GM23338 (cell line): ENCODE data around the gene SLC5A12. TPM values are rescaled to one million over a fixed set of nuclear protein-coding genes. Genes with fewer than 3 reads are reported as not detected.

Experiments used
- ATAC-seq: fragments of 200-7000 bp; cut with Tn5 transposase; 3 replicates; pipeline ENCODE4 v1.9.1; 2020
- DNase-seq: peaks from one replicate; pipeline ENCODE4 v3.0.0-alpha.2; 2015; ENCODE audit warnings: low spot score
- H2AFZ ChIP-seq: fragments of 200-600 bp; sonication (generic); 2 replicates; pipeline ENCODE4 v1.8.0; 2016; ENCODE audit warnings: antibody characterized with exemption, mild to moderate bottlenecking, moderate library complexity
- H3F3A ChIP-seq: fragments of 200-600 bp; sonication (generic); replicated peaks from 2 replicates; pipeline ENCODE4 v1.8.0; 2017; ENCODE audit warnings: antibody characterized with exemption, mixed run types, low read depth
- H3K27ac ChIP-seq: fragments of 200-600 bp; sonication (generic); 2 replicates; pipeline ENCODE4 v1.6.1; 2016; ENCODE audit warnings: low read depth
- H3K27me3 ChIP-seq: fragments of 200-600 bp; sonication (generic); 2 replicates; pipeline ENCODE4 v1.8.0; 2016; ENCODE audit warnings: mild to moderate bottlenecking, mixed run types, moderate library complexity; ENCODE audit not compliant: insufficient read depth
- H3K36me3 ChIP-seq: fragments of 200-600 bp; sonication (generic); 2 replicates; pipeline ENCODE4 v1.8.0; 2016; ENCODE audit warnings: mild to moderate bottlenecking; ENCODE audit not compliant: insufficient read depth
- H3K4me1 ChIP-seq: fragments of 200-600 bp; sonication (generic); 2 replicates; pipeline ENCODE4 v1.8.0; 2016; ENCODE audit warnings: mild to moderate bottlenecking, moderate library complexity; ENCODE audit not compliant: insufficient read depth
- H3K4me2 ChIP-seq: fragments of 200-600 bp; sonication (generic); 2 replicates; pipeline ENCODE4 v1.7.1; 2017; ENCODE audit warnings: mixed run types
- H3K4me3 ChIP-seq: fragments of 200-600 bp; sonication (generic); 2 replicates; pipeline ENCODE4 v1.6.1; 2016; ENCODE audit warnings: mixed run types
- H3K79me2 ChIP-seq: fragments of 200-600 bp; sonication (generic); replicated peaks from 2 replicates; pipeline ENCODE4 v1.8.0; 2017; ENCODE audit warnings: mild to moderate bottlenecking; ENCODE audit not compliant: insufficient read depth
- H3K9me2 ChIP-seq: fragments of 200-600 bp; sonication (generic); 2 replicates; pipeline ENCODE4 v1.8.0; 2017; ENCODE audit not compliant: insufficient read depth
- H4K20me1 ChIP-seq: fragments of 200-600 bp; sonication (generic); replicated peaks from 2 replicates; pipeline ENCODE4 v1.8.0; 2017; ENCODE audit warnings: mild to moderate bottlenecking; ENCODE audit not compliant: insufficient read depth
- H3K27ac Mint-ChIP-seq: 2 replicates; pipeline ENCODE4 v1.8.0; 2020; ENCODE audit warnings: inconsistent platforms, mild to moderate bottlenecking, moderate library complexity, mixed read lengths
- H3K27me3 Mint-ChIP-seq: 3 replicates; pipeline ENCODE4 v1.8.0; 2022; ENCODE audit warnings: low read depth, mild to moderate bottlenecking, moderate library complexity, mixed read lengths, inconsistent platforms; ENCODE audit not compliant: insufficient read depth, poor library complexity
- H3K36me3 Mint-ChIP-seq: 3 replicates; pipeline ENCODE4 v1.8.0; 2021; ENCODE audit warnings: low read depth, mild to moderate bottlenecking, inconsistent platforms, moderate library complexity, mixed read lengths
- H3K4me1 Mint-ChIP-seq: 3 replicates; pipeline ENCODE4 v1.8.0; 2020; ENCODE audit warnings: mild to moderate bottlenecking, inconsistent platforms, mixed read lengths
- H3K4me3 Mint-ChIP-seq: 3 replicates; pipeline ENCODE4 v1.8.0; 2021; ENCODE audit warnings: moderate library complexity, mild to moderate bottlenecking, inconsistent platforms, mixed read lengths
- H3K9me3 Mint-ChIP-seq: 3 replicates; pipeline ENCODE4 v1.8.0; 2020; ENCODE audit warnings: moderate library complexity, mild to moderate bottlenecking, inconsistent platforms, mixed read lengths
- CREB1 ChIP-seq: fragments of 250-450 bp; sonication (Bioruptor Pico); IDR thresholded peaks from 2 replicates; pipeline ENCODE4 v1.5.0; 2020; ENCODE audit warnings: low read depth, mild to moderate bottlenecking, moderate library complexity
- EZH2 ChIP-seq: fragments of 200-600 bp; sonication (generic); IDR thresholded peaks from one replicate; pipeline ENCODE4 v1.8.0; 2017; ENCODE audit warnings: antibody characterized with exemption, mild to moderate bottlenecking, low read depth; ENCODE audit not compliant: unreplicated experiment
- EZH2phosphoT487 ChIP-seq: fragments of 200-600 bp; sonication (generic); IDR thresholded peaks from one replicate; pipeline ENCODE4 v1.8.1; 2018; ENCODE audit warnings: antibody characterized with exemption; ENCODE audit not compliant: unreplicated experiment
- JUNB ChIP-seq: IDR thresholded peaks from one replicate; pipeline ENCODE4 v1.6.1; 2016; ENCODE audit warnings: antibody characterized with exemption; ENCODE audit not compliant: unreplicated experiment
- NANOG ChIP-seq: IDR thresholded peaks from 2 replicates; pipeline ENCODE4 v1.6.1; 2016; ENCODE audit warnings: antibody characterized with exemption, borderline replicate concordance
- POLR2AphosphoS5 ChIP-seq: IDR thresholded peaks from 2 replicates; pipeline ENCODE4 v1.6.1; 2016; ENCODE audit warnings: antibody characterized with exemption, low read depth
- STAT1 ChIP-seq: IDR thresholded peaks from one replicate; pipeline ENCODE4 v1.6.1; 2016; ENCODE audit warnings: antibody characterized with exemption; ENCODE audit not compliant: unreplicated experiment
- ZNF114 ChIP-seq: fragments of 250-450 bp; sonication (Bioruptor Pico); IDR thresholded peaks from 2 replicates; pipeline ENCODE4 v1.5.0; 2020; ENCODE audit warnings: mild to moderate bottlenecking, moderate library complexity
- ZNF331 ChIP-seq: fragments of 250-450 bp; sonication (Bioruptor Pico); IDR thresholded peaks from 2 replicates; pipeline ENCODE4 v1.5.0; 2020; ENCODE audit warnings: low read depth, mild to moderate bottlenecking, moderate library complexity
- polyA plus RNA-seq: library from polyadenylated mRNA; unstranded; fragments of >200 nt; fragmentation: Nextera tagmentation; extraction: Ambion mirVana; gene quantifications from 2 replicates; pipeline ENCODE4 v1.2.1, GENCODE V29; 2016
- total RNA-seq: library from RNA; depleted of rRNA; stranded (reverse); fragments of >200 nt; shearing (Covaris generic); gene quantifications from 2 replicates; pipeline ENCODE4 v1.2.3, GENCODE V29; 2014
- TF ChIP-seq, protein P1 (sequence below): fragments of 250-450 bp; sonication (Bioruptor Pico); IDR thresholded peaks from 2 replicates; pipeline ENCODE4 v1.5.0; 2020; ENCODE audit warnings: mild to moderate bottlenecking, moderate library complexity
- TF ChIP-seq, protein P2 (sequence below): IDR thresholded peaks from 2 replicates; pipeline ENCODE4 v1.6.1; 2016; ENCODE audit warnings: antibody characterized with exemption
- TF ChIP-seq, protein P3 (sequence below): IDR thresholded peaks from one replicate; pipeline ENCODE4 v1.6.1; 2018; ENCODE audit warnings: antibody characterized with exemption; ENCODE audit not compliant: unreplicated experiment
- TF ChIP-seq, protein P4 (sequence below), 2 experiments: fragments of 200-600 bp in 1 of 2; sonication (generic) in 1 of 2; conservative IDR thresholded peaks; 2 replicates each; pipeline versions ENCODE4 v1.5.1 to v1.6.1; 2016 to 2017; ENCODE audit warnings: antibody characterized with exemption in 2 of 2, low read depth in 2 of 2, mild to moderate bottlenecking in 2 of 2, moderate library complexity in 1 of 2

SLC5A12 gene
- total and polyA plus RNA-seq, 2 experiments from 2014 or later, result 0.60 to 1.4 TPM

DNA sequence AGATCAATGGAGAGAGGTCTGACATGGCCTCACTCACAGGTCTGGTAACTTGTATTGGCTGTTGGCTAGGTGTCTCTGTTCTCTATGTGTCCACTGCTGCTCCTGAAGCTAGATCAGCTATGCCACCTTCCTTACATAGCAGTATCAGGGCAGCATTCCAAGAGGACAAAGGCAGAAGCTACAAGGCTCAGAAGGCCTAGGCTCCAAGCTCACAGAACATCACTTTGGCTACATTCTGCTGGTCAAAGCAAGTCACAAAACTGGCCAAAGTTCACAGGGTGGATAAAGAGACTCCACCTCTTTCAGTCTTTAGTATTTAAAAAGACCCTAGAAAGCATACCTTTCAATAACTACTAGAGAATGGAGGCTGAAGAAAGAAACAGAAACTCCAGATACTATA, 4.1 kb downstream of the SLC5A12 start:
- Histone ChIP-seq H3K9me2 (no peaks in the 10 kb centered on the region), H3K27ac (no peak overlapping the region), H3K4me3 (no peak overlapping the region), H3K4me1 (no peaks in the 10 kb centered on the region), H3K27me3 (no peaks in the 10 kb centered on the region), H2AFZ (no peak overlapping the region), H3K79me2 (no peaks in the 10 kb centered on the region), H3F3A (no peaks in the 10 kb centered on the region), H3K36me3 (no peaks in the 10 kb centered on the region), H3K4me2 (no peak overlapping the region), H4K20me1 (no peaks in the 10 kb centered on the region)
- DNase-seq (no peak), ATAC-seq (no peak)
- no peaks in the 10 kb centered on the region for H3K27me3 Mint-ChIP-seq
- no peak overlapping the region for H3K27ac Mint-ChIP-seq
- no peaks in the 10 kb centered on the region for H3K36me3 Mint-ChIP-seq
- H3K9me3 Mint-ChIP-seq, result no peaks in the 10 kb centered on the region
- TF ChIP-seq POLR2AphosphoS5, result no peak
- TF ChIP-seq EZH2phosphoT487, result no peak
- no peak for TF ChIP-seq JUNB
- no peak for TF ChIP-seq EZH2
- TF ChIP-seq ZNF331 (CRISPR knock-in tag), result no peak
- TF ChIP-seq, protein P1, sequence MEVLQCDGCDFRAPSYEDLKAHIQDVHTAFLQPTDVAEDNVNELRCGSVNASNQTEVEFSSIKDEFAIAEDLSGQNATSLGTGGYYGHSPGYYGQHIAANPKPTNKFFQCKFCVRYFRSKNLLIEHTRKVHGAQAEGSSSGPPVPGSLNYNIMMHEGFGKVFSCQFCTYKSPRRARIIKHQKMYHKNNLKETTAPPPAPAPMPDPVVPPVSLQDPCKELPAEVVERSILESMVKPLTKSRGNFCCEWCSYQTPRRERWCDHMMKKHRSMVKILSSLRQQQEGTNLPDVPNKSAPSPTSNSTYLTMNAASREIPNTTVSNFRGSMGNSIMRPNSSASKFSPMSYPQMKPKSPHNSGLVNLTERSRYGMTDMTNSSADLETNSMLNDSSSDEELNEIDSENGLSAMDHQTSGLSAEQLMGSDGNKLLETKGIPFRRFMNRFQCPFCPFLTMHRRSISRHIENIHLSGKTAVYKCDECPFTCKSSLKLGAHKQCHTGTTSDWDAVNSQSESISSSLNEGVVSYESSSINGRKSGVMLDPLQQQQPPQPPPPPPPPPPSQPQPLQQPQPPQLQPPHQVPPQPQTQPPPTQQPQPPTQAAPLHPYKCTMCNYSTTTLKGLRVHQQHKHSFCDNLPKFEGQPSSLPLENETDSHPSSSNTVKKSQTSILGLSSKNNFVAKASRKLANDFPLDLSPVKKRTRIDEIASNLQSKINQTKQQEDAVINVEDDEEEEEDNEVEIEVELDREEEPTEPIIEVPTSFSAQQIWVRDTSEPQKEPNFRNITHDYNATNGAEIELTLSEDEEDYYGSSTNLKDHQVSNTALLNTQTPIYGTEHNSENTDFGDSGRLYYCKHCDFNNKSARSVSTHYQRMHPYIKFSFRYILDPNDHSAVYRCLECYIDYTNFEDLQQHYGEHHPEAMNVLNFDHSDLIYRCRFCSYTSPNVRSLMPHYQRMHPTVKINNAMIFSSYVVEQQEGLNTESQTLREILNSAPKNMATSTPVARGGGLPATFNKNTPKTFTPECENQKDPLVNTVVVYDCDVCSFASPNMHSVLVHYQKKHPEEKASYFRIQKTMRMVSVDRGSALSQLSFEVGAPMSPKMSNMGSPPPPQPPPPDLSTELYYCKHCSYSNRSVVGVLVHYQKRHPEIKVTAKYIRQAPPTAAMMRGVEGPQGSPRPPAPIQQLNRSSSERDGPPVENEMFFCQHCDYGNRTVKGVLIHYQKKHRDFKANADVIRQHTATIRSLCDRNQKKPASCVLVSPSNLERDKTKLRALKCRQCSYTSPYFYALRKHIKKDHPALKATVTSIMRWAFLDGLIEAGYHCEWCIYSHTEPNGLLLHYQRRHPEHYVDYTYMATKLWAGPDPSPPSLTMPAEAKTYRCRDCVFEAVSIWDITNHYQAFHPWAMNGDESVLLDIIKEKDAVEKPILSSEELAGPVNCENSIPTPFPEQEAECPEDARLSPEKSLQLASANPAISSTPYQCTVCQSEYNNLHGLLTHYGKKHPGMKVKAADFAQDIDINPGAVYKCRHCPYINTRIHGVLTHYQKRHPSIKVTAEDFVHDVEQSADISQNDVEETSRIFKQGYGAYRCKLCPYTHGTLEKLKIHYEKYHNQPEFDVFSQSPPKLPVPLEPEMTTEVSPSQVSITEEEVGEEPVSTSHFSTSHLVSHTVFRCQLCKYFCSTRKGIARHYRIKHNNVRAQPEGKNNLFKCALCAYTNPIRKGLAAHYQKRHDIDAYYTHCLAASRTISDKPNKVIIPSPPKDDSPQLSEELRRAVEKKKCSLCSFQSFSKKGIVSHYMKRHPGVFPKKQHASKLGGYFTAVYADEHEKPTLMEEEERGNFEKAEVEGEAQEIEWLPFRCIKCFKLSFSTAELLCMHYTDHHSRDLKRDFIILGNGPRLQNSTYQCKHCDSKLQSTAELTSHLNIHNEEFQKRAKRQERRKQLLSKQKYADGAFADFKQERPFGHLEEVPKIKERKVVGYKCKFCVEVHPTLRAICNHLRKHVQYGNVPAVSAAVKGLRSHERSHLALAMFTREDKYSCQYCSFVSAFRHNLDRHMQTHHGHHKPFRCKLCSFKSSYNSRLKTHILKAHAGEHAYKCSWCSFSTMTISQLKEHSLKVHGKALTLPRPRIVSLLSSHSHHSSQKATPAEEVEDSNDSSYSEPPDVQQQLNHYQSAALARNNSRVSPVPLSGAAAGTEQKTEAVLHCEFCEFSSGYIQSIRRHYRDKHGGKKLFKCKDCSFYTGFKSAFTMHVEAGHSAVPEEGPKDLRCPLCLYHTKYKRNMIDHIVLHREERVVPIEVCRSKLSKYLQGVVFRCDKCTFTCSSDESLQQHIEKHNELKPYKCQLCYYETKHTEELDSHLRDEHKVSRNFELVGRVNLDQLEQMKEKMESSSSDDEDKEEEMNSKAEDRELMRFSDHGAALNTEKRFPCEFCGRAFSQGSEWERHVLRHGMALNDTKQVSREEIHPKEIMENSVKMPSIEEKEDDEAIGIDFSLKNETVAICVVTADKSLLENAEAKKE, result no peak
- TF ChIP-seq, protein P2, sequence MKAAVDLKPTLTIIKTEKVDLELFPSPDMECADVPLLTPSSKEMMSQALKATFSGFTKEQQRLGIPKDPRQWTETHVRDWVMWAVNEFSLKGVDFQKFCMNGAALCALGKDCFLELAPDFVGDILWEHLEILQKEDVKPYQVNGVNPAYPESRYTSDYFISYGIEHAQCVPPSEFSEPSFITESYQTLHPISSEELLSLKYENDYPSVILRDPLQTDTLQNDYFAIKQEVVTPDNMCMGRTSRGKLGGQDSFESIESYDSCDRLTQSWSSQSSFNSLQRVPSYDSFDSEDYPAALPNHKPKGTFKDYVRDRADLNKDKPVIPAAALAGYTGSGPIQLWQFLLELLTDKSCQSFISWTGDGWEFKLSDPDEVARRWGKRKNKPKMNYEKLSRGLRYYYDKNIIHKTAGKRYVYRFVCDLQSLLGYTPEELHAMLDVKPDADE, result no peak
- no peak for TF ChIP-seq STAT1
- TF ChIP-seq ZNF114 (CRISPR knock-in tag), result no peak
- TF ChIP-seq, protein P3, sequence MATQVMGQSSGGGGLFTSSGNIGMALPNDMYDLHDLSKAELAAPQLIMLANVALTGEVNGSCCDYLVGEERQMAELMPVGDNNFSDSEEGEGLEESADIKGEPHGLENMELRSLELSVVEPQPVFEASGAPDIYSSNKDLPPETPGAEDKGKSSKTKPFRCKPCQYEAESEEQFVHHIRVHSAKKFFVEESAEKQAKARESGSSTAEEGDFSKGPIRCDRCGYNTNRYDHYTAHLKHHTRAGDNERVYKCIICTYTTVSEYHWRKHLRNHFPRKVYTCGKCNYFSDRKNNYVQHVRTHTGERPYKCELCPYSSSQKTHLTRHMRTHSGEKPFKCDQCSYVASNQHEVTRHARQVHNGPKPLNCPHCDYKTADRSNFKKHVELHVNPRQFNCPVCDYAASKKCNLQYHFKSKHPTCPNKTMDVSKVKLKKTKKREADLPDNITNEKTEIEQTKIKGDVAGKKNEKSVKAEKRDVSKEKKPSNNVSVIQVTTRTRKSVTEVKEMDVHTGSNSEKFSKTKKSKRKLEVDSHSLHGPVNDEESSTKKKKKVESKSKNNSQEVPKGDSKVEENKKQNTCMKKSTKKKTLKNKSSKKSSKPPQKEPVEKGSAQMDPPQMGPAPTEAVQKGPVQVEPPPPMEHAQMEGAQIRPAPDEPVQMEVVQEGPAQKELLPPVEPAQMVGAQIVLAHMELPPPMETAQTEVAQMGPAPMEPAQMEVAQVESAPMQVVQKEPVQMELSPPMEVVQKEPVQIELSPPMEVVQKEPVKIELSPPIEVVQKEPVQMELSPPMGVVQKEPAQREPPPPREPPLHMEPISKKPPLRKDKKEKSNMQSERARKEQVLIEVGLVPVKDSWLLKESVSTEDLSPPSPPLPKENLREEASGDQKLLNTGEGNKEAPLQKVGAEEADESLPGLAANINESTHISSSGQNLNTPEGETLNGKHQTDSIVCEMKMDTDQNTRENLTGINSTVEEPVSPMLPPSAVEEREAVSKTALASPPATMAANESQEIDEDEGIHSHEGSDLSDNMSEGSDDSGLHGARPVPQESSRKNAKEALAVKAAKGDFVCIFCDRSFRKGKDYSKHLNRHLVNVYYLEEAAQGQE, result no peak
- TF ChIP-seq NANOG, result no peak
- no peak for TF ChIP-seq CREB1 (CRISPR knock-in tag)
- TF ChIP-seq, protein P4, sequence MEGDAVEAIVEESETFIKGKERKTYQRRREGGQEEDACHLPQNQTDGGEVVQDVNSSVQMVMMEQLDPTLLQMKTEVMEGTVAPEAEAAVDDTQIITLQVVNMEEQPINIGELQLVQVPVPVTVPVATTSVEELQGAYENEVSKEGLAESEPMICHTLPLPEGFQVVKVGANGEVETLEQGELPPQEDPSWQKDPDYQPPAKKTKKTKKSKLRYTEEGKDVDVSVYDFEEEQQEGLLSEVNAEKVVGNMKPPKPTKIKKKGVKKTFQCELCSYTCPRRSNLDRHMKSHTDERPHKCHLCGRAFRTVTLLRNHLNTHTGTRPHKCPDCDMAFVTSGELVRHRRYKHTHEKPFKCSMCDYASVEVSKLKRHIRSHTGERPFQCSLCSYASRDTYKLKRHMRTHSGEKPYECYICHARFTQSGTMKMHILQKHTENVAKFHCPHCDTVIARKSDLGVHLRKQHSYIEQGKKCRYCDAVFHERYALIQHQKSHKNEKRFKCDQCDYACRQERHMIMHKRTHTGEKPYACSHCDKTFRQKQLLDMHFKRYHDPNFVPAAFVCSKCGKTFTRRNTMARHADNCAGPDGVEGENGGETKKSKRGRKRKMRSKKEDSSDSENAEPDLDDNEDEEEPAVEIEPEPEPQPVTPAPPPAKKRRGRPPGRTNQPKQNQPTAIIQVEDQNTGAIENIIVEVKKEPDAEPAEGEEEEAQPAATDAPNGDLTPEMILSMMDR (conservative IDR thresholded peaks at IDR 0.05; ENCODE audit: low read depth in 2 of 2), result no peak
- H3K4me1 Mint-ChIP-seq, result no peaks in the 10 kb centered on the region
- H3K4me3 Mint-ChIP-seq, result no peak overlapping the region
